ENCODE measurements around the gene TMEM161A. TPM values are rescaled to one million over a fixed set of nuclear protein-coding genes. Genes with fewer than 3 reads are reported as not detected.

The TMEM161A gene
- total RNA-seq, 1 experiment from 2014 or later, result 60.2 TPM

DNA sequence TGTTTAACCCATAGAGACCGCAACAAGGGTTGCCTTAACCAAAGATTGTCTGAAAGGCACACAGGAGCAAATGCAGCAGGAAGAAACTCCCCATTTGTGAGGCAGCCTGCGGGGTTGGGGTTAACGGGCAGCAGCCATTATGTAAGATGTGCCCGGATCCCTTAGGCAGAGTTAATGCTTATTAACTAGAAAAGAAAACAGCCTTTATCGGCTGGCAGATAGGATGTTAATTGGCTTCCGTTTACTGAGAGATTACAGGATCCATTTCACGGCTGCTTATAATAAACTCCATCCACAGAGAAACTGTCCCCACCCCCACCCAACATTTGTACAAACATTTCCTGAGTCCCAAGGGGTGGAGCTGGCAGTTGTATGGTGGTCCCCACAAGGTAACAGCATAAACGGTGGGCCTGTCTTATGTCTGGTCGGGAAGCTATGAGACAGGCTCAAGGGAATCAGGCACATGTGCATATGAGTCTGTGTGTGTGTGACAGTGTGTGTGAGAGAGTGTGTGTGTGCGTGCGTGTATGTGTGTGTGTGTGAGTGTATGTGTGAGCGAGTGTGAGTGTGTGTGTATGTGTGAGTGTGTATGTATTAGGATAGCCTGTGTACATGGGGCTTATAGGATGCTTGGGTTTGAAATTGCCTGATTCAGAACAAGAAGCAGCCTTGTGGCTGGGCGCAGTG, 63.9 kb downstream of the TMEM161A start:
- no peak for DNase-seq (ENCODE audit: low spot score)
- in situ Hi-C loops (cut with HindIII; ENCODE audit: low sequenced_read_pairs), result no loop called here

DNA sequence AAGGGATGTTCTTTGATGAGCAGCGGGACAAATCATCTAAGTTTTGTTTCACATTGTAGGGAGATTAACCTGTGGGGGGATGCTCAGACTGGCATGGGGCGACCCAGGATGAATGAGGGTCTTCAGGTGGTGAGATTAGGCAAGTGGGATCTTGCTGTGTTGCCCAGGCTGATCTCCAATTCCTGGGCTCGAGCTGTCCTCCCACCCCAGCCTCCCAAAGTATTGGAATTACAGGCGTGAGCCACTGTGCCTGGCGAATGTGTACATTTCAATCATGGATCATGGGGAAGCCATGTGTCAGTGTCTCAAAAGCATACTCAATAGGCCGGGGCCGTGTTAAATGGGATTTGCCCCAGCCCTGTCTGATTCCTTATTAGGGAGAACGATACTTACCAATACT, 66.4 kb downstream of the TMEM161A start:
- in situ Hi-C loops (cut with HindIII; ENCODE audit: low sequenced_read_pairs), result no loop called here
- no peak for DNase-seq (ENCODE audit: low spot score)

Other genes starting within 250 kb of the TMEM161A start
- 10.5 and 13.1 TPM in 2 replicates for gene CERS1, start 242.3 kb downstream of the TMEM161A start, total RNA-seq (2014; rRNA removed; shearing (Covaris generic))
- gene COPE, start 219.1 kb downstream of the TMEM161A start, total RNA-seq (2014; rRNA removed; shearing (Covaris generic)), result 410 and 516 TPM in 2 replicates
- gene DDX49, start 218.8 kb downstream of the TMEM161A start, total RNA-seq (2014; rRNA removed; shearing (Covaris generic)), result 64.6 and 77.8 TPM in 2 replicates
- gene HOMER3, start 197.3 kb downstream of the TMEM161A start, total RNA-seq (2014; rRNA removed; shearing (Covaris generic)), result 25.0 and 57.7 TPM in 2 replicates
- gene SUGP2, start 105.0 kb downstream of the TMEM161A start, total RNA-seq (2014; rRNA removed; shearing (Covaris generic)), result 37.5 and 62.9 TPM in 2 replicates
- 86.0 and 90.0 TPM in 2 replicates for gene ARMC6, start 104.9 kb downstream of the TMEM161A start, total RNA-seq (2014; rRNA removed; shearing (Covaris generic))
- 2.3 and 3.0 TPM in 2 replicates for gene SLC25A42, start 74.5 kb downstream of the TMEM161A start, total RNA-seq (2014; rRNA removed; shearing (Covaris generic))
- gene MEF2B, start 31.8 kb upstream of the TMEM161A start, total RNA-seq (2014; rRNA removed; shearing (Covaris generic)), result 2.9 TPM in 1 of 2 replicates, not detected in the other
- gene BORCS8, start 53.7 kb upstream of the TMEM161A start, total RNA-seq (2014; rRNA removed; shearing (Covaris generic)), result 21.4 and 30.2 TPM in 2 replicates
- gene RFXANK, start 53.8 kb upstream of the TMEM161A start, total RNA-seq (2014; rRNA removed; shearing (Covaris generic)), result 131 and 162 TPM in 2 replicates
- gene NR2C2AP, start 64.9 kb upstream of the TMEM161A start, total RNA-seq (2014; rRNA removed; shearing (Covaris generic)), result 19.1 and 22.2 TPM in 2 replicates
- 0.37 TPM in 1 of 2 replicates, not detected in the other for gene NCAN, start 73.5 kb upstream of the TMEM161A start, total RNA-seq (2014; rRNA removed; shearing (Covaris generic))
- 2.2 TPM in 1 of 2 replicates, not detected in the other for gene TM6SF2, start 134.8 kb upstream of the TMEM161A start, total RNA-seq (2014; rRNA removed; shearing (Covaris generic))
- 37.2 and 65.6 TPM in 2 replicates for gene SUGP1, start 182.0 kb upstream of the TMEM161A start, total RNA-seq (2014; rRNA removed; shearing (Covaris generic))
- 18.2 and 25.5 TPM in 2 replicates for gene MAU2, start 182.4 kb upstream of the TMEM161A start, total RNA-seq (2014; rRNA removed; shearing (Covaris generic))